HepG2 (cell line): ENCODE data around the gene TMEM9B. TPM values are rescaled to one million over a fixed set of nuclear protein-coding genes. Genes with fewer than 3 reads are reported as not detected.

Experiments
- AHR ChIP-seq: IDR thresholded peaks from 2 replicates; pipeline ENCODE4 v1.6.1; 2018; ENCODE audit warnings: missing genetic modification reagents, missing compliant biosample characterization
- E2F1 ChIP-seq: sonication (generic); formaldehyde crosslinking; IDR thresholded peaks from 2 replicates; pipeline ENCODE4 v1.5.0; 2020; ENCODE audit warnings: missing genetic modification reagents
- ELF4 ChIP-seq: sonication (generic); formaldehyde crosslinking; IDR thresholded peaks from 2 replicates; pipeline ENCODE4 v1.5.0; 2020; ENCODE audit warnings: missing genetic modification reagents, mild to moderate bottlenecking, moderate library complexity, borderline replicate concordance
- FOXJ3 ChIP-seq: sonication (generic); formaldehyde crosslinking; IDR thresholded peaks from 2 replicates; pipeline ENCODE4 v1.4.0; 2020; ENCODE audit warnings: missing genetic modification reagents, mild to moderate bottlenecking, borderline replicate concordance
- ISX ChIP-seq: sonication (generic); formaldehyde crosslinking; conservative IDR thresholded peaks from 2 replicates; pipeline ENCODE4 v1.5.0; 2020; ENCODE audit warnings: missing genetic modification reagents
- NAIF1 ChIP-seq: sonication (generic); formaldehyde crosslinking; IDR thresholded peaks from 2 replicates; pipeline ENCODE4 v1.5.0; 2020; ENCODE audit warnings: mild to moderate bottlenecking, missing genetic modification reagents, borderline replicate concordance
- NFYB ChIP-seq: sonication (generic); formaldehyde crosslinking; IDR thresholded peaks from 2 replicates; pipeline ENCODE4 v1.4.0; 2020; ENCODE audit warnings: missing genetic modification reagents
- SIX1 ChIP-seq: sonication (generic); formaldehyde crosslinking; IDR thresholded peaks from 2 replicates; pipeline ENCODE4 v1.4.0; 2020; ENCODE audit warnings: missing genetic modification reagents, borderline replicate concordance
- SP1 ChIP-seq, 2 experiments: fragments of 450-650 bp in 1 of 2; sonication (generic) in 1 of 2; formaldehyde crosslinking in 1 of 2; IDR thresholded peaks; 2 replicates each; pipeline versions ENCODE4 v1.4.0 to v1.6.1; 2016 to 2020; ENCODE audit warnings: missing genetic modification reagents in 1 of 2
- TBL1XR1 ChIP-seq: fragments of 150-350 bp; IDR thresholded peaks from 2 replicates; pipeline ENCODE4 v1.6.1; 2014; ENCODE audit warnings: borderline replicate concordance, low read length; ENCODE audit not compliant: partially characterized antibody
- ZBTB26 ChIP-seq: IDR thresholded peaks from 2 replicates; pipeline ENCODE4 v1.6.1; 2016; ENCODE audit warnings: missing compliant biosample characterization, missing genetic modification reagents, borderline replicate concordance
- ZBTB7B ChIP-seq: sonication (generic); formaldehyde crosslinking; IDR thresholded peaks from 2 replicates; pipeline ENCODE4 v1.4.0; 2020; ENCODE audit warnings: missing genetic modification reagents
- ZFP62 ChIP-seq: sonication (generic); formaldehyde crosslinking; IDR thresholded peaks from 2 replicates; pipeline ENCODE4 v1.4.0; 2020; ENCODE audit warnings: missing genetic modification reagents
- ZNF230 ChIP-seq: sonication (generic); formaldehyde crosslinking; IDR thresholded peaks from 2 replicates; pipeline ENCODE4 v1.4.0; 2020; ENCODE audit warnings: mild to moderate bottlenecking, missing genetic modification reagents
- ZNF232 ChIP-seq: sonication (generic); formaldehyde crosslinking; IDR thresholded peaks from 2 replicates; pipeline ENCODE4 v1.4.0; 2020; ENCODE audit warnings: missing genetic modification reagents, borderline replicate concordance
- ZNF263 ChIP-seq: sonication (generic); formaldehyde crosslinking; IDR thresholded peaks from 2 replicates; pipeline ENCODE4 v1.4.0; 2020; ENCODE audit warnings: missing genetic modification reagents
- ZNF337 ChIP-seq: sonication (generic); formaldehyde crosslinking; IDR thresholded peaks from 2 replicates; pipeline ENCODE4 v1.5.1; 2020; ENCODE audit warnings: missing genetic modification reagents, low read depth, mild to moderate bottlenecking, borderline replicate concordance
- ZNF362 ChIP-seq: sonication (generic); formaldehyde crosslinking; IDR thresholded peaks from 2 replicates; pipeline ENCODE4 v1.4.0; 2020; ENCODE audit warnings: missing genetic modification reagents, mild to moderate bottlenecking, borderline replicate concordance
- ZNF367 ChIP-seq: sonication (generic); formaldehyde crosslinking; IDR thresholded peaks from 2 replicates; pipeline ENCODE4 v1.4.0; 2020; ENCODE audit warnings: missing genetic modification reagents, borderline replicate concordance
- ZNF512 ChIP-seq: sonication (generic); formaldehyde crosslinking; IDR thresholded peaks from 2 replicates; pipeline ENCODE4 v1.4.0; 2020; ENCODE audit warnings: mild to moderate bottlenecking, missing genetic modification reagents
- polyA plus RNA-seq, 8 experiments: library from polyadenylated mRNA; depleted of rRNA in 3 of 8; stranded (reverse) in 7 of 8; unstranded in 1 of 8; fragments of >200 nt; fragmentation: Illumina TruSeq in 4 of 8; extraction: Trizol in 4 of 8; gene quantifications; 2 replicates each; pipeline versions ENCODE4 v1.2.1 to v1.2.3, GENCODE V29; 2011 to 2016; ENCODE audit warnings: low read depth in 4 of 8, missing spikeins in 1 of 8, mixed read lengths in 1 of 8; ENCODE audit not compliant: insufficient read depth in 1 of 8
- total RNA-seq, 5 experiments: library from RNA; depleted of rRNA; stranded (reverse); fragments of >200 nt; fragmentation: Illumina TruSeq; extraction: Trizol; gene quantifications; 2 replicates each; pipeline ENCODE4 v1.2.3, GENCODE V29; 2016; ENCODE audit warnings: low read depth in 1 of 5
- TF ChIP-seq, protein P1 (sequence below): sonication (generic); formaldehyde crosslinking; IDR thresholded peaks from 2 replicates; pipeline ENCODE4 v1.8.0; 2022; ENCODE audit warnings: mild to moderate bottlenecking, missing genetic modification reagents
- TF ChIP-seq, protein P2 (sequence below): sonication (generic); formaldehyde crosslinking; IDR thresholded peaks from 2 replicates; pipeline ENCODE4 v1.5.0; 2020; ENCODE audit warnings: mild to moderate bottlenecking, missing genetic modification reagents, borderline replicate concordance

TMEM9B gene
- total and polyA plus RNA-seq, 2 of the 13 experiments (the other 11 are each of a cell fraction or from before 2014, with no cell fraction given), result 12.4 to 20.8 TPM

- TF ChIP-seq AHR (CRISPR knock-in tag) (no peak), ZNF230 (CRISPR knock-in tag) (no peak), NFYB (CRISPR knock-in tag) (no peak), NAIF1 (no peak), FOXJ3 (CRISPR knock-in tag) (peak; percentile 28; the same call in 1 of the 2 replicates), ZNF367 (CRISPR knock-in tag) (no peak), SIX1 (CRISPR knock-in tag) (no peak), E2F1 (CRISPR knock-in tag) (no peak), ZNF512 (CRISPR knock-in tag) (no peak), ZBTB26 (CRISPR knock-in tag) (no peak), ZNF232 (no peak), ZBTB7B (CRISPR knock-in tag) (no peak), ZNF362 (CRISPR knock-in tag) (peak; percentile 44; the same call in 1 of the 2 replicates), ZNF337 (no peak), ZNF263 (no peak), ISX (CRISPR knock-in tag) (no peak), ELF4 (CRISPR knock-in tag) (no peak), TBL1XR1 (no peak), ZFP62 (CRISPR knock-in tag) (no peak), SP1 (IDR thresholded peaks at IDR 0.05) (no peak), SP1 (CRISPR knock-in tag; IDR thresholded peaks at IDR 0.05) (no peak)
- TF ChIP-seq, protein P1, sequence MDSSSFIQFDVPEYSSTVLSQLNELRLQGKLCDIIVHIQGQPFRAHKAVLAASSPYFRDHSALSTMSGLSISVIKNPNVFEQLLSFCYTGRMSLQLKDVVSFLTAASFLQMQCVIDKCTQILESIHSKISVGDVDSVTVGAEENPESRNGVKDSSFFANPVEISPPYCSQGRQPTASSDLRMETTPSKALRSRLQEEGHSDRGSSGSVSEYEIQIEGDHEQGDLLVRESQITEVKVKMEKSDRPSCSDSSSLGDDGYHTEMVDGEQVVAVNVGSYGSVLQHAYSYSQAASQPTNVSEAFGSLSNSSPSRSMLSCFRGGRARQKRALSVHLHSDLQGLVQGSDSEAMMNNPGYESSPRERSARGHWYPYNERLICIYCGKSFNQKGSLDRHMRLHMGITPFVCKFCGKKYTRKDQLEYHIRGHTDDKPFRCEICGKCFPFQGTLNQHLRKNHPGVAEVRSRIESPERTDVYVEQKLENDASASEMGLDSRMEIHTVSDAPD (CRISPR knock-in tag), result no peak
- TF ChIP-seq, protein P2, sequence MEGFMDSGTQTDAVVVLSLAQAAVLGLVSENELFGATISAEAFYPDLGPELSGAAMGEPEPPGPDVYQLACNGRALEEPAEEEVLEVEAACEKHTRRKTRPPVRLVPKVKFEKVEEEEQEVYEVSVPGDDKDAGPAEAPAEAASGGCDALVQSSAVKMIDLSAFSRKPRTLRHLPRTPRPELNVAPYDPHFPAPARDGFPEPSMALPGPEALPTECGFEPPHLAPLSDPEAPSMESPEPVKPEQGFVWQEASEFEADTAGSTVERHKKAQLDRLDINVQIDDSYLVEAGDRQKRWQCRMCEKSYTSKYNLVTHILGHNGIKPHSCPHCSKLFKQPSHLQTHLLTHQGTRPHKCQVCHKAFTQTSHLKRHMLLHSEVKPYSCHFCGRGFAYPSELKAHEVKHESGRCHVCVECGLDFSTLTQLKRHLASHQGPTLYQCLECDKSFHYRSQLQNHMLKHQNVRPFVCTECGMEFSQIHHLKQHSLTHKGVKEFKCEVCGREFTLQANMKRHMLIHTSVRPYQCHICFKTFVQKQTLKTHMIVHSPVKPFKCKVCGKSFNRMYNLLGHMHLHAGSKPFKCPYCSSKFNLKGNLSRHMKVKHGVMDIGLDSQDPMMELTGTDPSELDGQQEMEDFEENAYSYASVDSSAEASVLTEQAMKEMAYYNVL, result no peak
These were observed 21.2 kb upstream of the TMEM9B start (continued) for GRCh38 chr11:8985462-8985861.
